Erythroblast (primary cell): ENCODE data around the gene FAM47E.
"Not testable (repeated sequence)": the region's sequence is repeated elsewhere in the genome, so short reads cannot be mapped to it uniquely, and the experiment has no call there.

ENCODE experiments used
- DNase-seq, 2 experiments: peaks; one replicate each; lab custom pipeline; 2025; lab: John Stamatoyannopoulos, UW
- GATA1 ChIP-seq: IDR thresholded peaks from 2 replicates; pipeline ENCODE4 v1.6.1; 2011; ENCODE audit warnings: low read depth, mild to moderate bottlenecking, control low read depth, low read length, moderate library complexity
- POLR2A ChIP-seq: IDR thresholded peaks from 2 replicates; pipeline ENCODE4 v1.6.1; 2011; ENCODE audit warnings: mild to moderate bottlenecking, low read length

Gene FAM47E

DNA sequence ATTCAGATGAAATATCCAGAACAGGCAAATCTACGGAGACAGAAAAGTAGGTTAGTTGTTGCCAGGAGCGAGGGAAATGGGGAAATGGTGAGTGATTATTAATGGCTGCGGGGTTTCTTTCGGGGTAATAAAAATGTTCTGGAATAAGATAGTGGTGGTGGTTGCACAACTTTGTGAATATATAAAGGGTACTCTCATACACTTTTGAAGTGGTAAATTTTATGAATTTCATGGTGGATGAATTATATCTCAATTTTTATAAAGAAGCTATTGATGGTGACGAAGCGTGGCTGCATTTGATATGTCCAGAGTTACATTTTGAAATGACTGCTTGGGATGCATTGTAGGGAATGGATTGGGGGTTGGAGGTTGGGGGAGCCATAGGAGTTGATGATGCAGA is 16.3 kb downstream of the FAM47E start:
- no peak for DNase-seq
- TF ChIP-seq POLR2A: no peak
- TF ChIP-seq GATA1: no peak

GRCh38 chr4:76270244-76271175 is 19.0 kb downstream of the FAM47E start:
- TF ChIP-seq GATA1 (no peak), POLR2A (no peak)
- no peak for DNase-seq

DNA sequence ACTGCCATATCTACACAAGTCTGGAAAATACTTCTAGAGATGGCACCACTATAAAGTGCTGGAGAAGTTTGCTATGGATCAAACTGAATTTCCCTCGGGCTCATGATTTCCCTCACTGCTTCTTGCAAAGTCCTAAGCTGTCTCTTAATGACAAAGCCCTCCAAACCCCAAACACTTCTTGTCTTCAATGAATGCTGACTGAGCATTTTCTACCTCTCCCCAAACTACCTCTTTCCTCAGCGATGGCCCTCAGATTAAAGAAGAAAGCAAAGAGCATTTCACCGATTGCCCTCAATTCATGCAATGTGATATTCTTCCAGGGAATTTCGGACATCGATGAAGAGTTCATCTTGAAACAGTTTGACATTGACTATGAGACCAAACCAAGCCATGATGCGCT is 19.7 kb downstream of the FAM47E start:
- no peak for TF ChIP-seq GATA1
- no peak for TF ChIP-seq POLR2A

DNA sequence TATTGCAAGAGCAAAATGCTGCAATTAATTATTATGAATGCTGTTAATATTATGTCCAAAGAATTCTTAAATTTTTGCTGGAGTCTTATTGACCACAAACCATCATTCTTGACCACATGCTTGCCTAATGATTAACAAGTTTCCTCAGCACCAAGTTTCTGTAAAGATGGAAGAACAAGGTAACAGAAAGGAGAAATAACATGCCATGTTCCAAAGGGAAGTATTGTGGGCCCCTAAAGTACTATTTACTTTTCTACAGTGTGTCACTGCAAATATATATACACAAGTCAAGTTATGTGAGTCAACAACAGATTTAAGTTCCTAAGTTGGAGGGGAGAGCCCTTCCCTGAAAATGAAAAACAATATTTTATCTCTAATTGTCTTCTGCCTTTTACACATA is 20.6 kb downstream of the FAM47E start:
- DNase-seq: no peak
- TF ChIP-seq GATA1: no peak
- TF ChIP-seq POLR2A: no peak

More for the DNA sequence above, 19.7 kb downstream of the FAM47E start:
- no peak for DNase-seq

- TF ChIP-seq POLR2A: no peak
- TF ChIP-seq GATA1: no peak
- DNase-seq: no peak
These were observed 21.1 kb downstream of the FAM47E start for GRCh38 chr4:76272582-76272981.

DNA sequence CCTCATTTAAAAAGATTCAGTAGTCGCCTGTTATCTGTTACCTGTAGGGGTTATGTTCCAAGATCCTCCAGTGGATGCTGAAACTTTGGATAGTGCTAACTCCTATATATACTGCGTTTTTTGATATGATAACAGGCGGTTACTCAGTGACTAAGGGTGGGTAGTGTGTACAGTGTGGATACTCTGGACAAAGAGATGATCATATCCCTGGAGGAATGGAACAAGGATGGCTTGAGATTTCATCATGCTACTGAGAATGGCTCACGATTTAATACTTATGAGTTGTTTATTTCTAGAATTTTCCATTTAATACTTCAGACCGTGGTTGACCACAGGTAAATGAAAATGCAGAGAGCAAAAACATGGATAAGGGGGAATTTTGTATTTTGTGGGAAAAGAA is 21.5 kb downstream of the FAM47E start:
- no peak for TF ChIP-seq POLR2A
- no peak for TF ChIP-seq GATA1
- no peak for DNase-seq

GRCh38 chr4:76275486-76276124 is 24.1 kb downstream of the FAM47E start:
- no peak for DNase-seq
- TF ChIP-seq GATA1 (no peak), POLR2A (no peak)

DNA sequence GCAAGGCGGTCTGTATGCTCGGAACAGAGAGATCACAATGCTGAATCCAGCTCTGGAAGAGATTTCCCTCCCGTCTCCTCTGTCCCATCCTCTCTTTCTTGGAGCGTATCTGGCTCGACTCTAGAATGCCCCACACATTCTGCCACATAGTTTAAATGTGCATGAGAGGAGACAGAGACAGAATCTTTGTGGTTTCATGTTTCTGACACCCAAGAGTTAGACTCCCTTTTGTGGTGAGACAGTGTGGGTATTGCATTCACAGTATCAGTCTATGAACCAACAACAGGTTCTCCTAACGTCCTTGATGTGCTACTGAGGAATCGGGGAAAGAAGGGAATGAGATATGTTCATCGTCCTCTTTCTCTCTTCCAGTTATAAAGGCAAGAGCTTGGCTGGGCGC is 25.3 kb downstream of the FAM47E start:
- no peak for DNase-seq
- TF ChIP-seq GATA1 (no peak), POLR2A (no peak)

DNA sequence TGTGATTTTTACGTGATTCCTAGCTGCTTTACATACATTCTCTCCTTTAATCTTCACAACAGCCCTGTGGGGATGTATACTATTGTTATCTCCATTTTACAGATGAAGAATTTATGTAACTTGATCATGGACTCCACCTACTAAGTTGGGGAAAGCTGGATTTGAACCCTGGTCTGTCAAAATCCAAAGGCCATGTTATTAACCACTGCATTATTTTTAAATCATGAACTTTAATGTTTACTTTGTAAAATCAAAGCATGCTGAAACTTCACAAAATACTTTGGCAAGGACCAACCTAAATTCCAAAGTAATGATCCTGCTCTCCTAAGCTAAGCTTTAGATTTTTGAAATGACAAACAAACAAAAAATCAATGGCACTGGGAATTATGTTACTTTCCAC is 26.1 kb downstream of the FAM47E start:
- no peak for DNase-seq
- TF ChIP-seq POLR2A (no peak), GATA1 (no peak)

GRCh38 chr4:76278583-76278982 is 27.1 kb downstream of the FAM47E start:
- no peak for TF ChIP-seq POLR2A
- no peak for TF ChIP-seq GATA1
- DNase-seq: no peak

DNA sequence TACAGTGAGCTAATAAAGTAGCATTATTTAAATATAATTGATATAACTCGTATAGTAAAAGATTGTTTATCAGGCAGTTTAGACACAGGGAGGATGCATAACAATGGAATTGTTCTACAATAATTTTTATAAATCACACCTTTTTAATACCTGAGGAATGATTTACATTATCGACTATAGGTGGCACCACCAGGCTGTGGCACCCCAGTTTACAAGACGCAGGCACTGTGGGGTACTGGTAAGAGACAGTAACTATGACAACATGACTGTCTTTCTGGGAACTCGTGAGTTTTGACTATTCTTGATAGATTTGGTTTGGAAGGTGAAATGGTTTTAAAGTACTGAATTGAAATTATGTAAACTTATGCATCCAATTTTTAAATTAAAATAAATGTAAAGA is 27.9 kb downstream of the FAM47E start:
- TF ChIP-seq GATA1 (no peak), POLR2A (no peak)
- no peak for DNase-seq

GRCh38 chr4:76280488-76281441 is 29.2 kb downstream of the FAM47E start:
- DNase-seq: no peak
- TF ChIP-seq GATA1 (no peak), POLR2A (no peak)

- DNase-seq: not testable (repeated sequence)
These were observed 30.1 kb downstream of the FAM47E start for GRCh38 chr4:76281594-76281993.
